Lower leg skin (tissue), 3 donors: Measurements from ENCODE around the gene PDE9A.
"Not testable (repeated sequence)": the region's sequence is repeated elsewhere in the genome, so short reads cannot be mapped to it uniquely, and the experiment has no call there.

ENCODE experiments used
- POLR2A ChIP-seq, 2 donors: fragments of 450-650 bp; IDR thresholded peaks; one replicate each; pipeline ENCODE4 v1.6.1; 2016 to 2017; ENCODE audit warnings: antibody characterized with exemption in 2 of 2, mild to moderate bottlenecking in 1 of 2, moderate library complexity in 1 of 2
- TF ChIP-seq, protein P1 (sequence below), 3 donors: fragments of 450-650 bp; IDR thresholded peaks; one replicate each; pipeline ENCODE4 v1.5.1; 2016; ENCODE audit warnings: antibody characterized with exemption in 3 of 3, mild to moderate bottlenecking in 3 of 3, moderate library complexity in 2 of 3

DNA sequence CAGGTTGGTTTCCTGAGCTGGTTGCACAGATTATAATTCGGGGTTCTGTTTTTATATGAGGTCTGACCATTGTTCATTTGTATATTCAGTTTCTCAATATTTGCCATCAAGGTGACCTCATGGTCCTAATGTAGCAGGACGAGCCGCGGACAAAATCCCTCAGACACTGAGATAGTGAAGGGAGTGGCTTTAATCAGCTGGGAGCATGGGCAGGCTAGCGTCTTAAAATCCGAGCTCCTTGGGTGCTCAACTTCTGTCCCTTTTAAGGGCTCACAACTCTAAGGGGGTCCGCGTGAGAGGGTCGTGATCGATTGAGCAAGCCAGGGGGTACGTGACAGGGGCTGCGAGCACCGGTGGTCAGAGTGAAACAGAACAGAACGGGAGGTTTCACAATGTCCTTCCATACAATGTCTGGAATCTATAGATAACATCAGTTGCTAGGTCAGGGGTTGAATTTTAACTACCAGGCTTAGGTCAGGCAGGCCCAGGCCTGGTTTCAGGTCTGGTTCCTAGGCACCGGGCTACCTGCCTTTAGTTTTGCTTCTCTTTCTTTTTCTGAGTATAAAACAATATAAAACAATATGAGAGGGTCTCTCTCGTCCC is 154.0 kb downstream of the PDE9A start:
- TF ChIP-seq POLR2A (IDR thresholded peaks at IDR 0.05): not testable (repeated sequence)
- TF ChIP-seq, protein P1, sequence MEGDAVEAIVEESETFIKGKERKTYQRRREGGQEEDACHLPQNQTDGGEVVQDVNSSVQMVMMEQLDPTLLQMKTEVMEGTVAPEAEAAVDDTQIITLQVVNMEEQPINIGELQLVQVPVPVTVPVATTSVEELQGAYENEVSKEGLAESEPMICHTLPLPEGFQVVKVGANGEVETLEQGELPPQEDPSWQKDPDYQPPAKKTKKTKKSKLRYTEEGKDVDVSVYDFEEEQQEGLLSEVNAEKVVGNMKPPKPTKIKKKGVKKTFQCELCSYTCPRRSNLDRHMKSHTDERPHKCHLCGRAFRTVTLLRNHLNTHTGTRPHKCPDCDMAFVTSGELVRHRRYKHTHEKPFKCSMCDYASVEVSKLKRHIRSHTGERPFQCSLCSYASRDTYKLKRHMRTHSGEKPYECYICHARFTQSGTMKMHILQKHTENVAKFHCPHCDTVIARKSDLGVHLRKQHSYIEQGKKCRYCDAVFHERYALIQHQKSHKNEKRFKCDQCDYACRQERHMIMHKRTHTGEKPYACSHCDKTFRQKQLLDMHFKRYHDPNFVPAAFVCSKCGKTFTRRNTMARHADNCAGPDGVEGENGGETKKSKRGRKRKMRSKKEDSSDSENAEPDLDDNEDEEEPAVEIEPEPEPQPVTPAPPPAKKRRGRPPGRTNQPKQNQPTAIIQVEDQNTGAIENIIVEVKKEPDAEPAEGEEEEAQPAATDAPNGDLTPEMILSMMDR (IDR thresholded peaks at IDR 0.05): not testable (repeated sequence)
